Activated CD4-positive, alpha-beta T cell treated with anti-CD3 and anti-CD28 coated beads, Interleukin-2, amount 50 U/mL, for 4 hours (primary cell): ENCODE data around the gene UBA7.
"Not testable (repeated sequence)": the region's sequence is repeated elsewhere in the genome, so short reads cannot be mapped to it uniquely, and the experiment has no call there.

Experiments used
- DNase-seq, 2 experiments: peaks; one replicate each; pipeline ENCODE4 v3.0.0-alpha.2; 2020

The UBA7 gene

DNA sequence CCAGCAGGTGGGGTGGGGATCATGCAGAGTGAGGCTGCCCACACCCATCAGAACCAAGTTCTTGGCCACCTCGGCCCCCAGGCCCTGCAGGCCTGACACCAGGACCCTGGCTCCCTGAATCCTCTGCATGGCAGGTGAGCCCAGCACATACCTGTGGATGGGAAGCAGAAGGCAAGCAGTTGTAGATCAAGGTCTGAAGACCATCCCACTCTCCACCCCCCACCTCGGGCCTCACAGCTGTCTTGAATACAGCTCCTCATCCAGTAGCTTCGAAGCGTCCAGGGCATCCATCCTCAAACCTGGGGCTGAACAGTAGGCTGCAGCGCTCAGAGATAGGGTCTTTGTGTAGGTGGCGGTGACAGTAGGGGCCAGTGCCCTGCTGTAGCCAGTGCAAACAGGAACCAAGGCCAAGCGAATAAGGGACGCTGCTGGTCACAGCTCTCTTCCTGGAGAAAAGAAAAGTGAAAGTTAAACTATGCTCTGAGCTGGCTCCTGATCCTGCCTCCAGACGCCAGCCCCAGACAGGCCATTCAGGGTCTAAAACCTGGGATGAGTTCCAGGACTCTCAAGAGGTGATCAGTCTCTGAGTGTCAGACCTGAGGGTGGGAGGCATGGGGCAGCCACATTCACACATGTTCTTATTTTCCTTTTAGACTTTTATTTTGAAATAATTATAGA, at the start of gene UBA7:
UBA7 (minus strand) TSS at position 457 of the 678 bp plus-strand sequence; CDS start at position 291, 166 bp downstream.
- DNase-seq = no peak

DNA sequence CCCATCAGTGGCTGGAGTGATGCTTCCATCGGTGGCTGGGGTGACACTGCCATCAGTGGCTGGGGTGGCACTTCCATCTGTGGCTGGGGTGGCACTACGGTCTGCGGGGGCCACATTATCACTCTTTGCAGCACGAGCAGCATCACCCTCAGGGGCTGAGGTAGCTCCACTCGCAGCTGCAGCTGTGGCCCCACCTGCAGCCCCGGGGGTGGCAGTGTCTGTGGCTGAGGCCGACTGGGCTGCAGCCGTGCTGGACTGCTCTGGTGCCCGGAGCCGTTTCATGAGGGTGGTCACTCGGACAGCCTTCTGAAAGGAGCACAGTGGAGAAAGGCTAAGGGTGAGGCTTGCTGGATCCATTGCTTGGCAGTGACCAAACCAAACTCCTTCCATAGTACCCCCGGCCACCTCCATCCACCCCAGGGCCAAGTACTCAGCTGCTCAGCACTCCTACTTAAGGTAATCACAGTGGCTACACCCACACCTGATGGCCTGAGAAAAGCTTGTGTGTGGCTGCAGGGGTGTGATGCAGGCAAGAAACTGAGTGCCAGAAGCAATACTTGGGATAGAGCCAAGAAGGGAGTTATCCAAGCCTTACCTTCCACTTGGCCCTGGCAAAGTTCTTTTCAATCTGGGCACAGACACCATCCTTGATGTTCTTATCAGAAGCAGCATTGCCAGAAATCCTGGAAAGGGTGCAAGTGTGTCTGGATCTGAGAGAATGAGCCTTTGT, 46.0 kb upstream of the UBA7 start:
- DNase-seq = no peak

DNA sequence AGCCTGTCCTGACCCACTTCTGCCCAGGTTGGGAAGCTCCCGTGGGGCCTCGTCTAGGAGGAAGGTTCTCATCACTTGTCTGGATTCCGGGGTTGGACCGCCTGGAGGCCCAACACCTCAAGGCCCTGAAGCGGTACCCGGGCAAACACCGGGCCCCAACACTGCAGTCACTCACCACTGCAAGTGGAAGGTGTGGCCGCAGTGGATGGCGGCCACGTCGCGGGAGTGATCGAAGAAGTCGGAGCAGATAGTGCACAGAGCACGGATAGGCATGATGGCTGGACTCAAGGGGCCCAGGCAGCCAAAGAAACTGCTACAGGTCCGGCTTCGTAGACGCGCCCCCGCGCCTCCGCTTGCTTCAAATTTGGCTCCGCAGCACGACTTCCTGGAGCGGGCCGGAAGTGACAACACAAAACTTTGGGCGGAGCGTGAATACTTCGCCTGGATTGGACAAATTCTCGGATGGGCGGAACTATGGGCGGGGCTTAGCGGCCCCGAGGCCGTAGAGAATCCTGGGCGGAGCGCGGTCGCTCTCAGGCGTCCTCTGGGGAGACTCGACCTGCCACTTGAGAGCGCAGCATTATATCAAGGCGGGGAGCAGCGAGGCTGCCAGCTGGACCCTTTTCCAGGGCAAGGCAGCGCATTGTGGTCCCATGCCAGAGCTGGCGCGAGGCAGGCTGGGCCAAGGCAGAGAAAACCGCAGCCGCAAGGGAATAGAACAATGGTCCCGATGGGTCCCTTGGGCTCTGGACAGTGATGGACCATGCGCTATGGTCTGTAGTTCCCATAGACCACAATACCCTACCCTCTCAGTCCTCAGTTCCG, 42.6 kb upstream of the UBA7 start, which contains the start of gene TRAIP:
TRAIP (minus strand) TSS at position 384 of the 825 bp plus-strand sequence; CDS start at position 273, 111 bp downstream.
- DNase-seq = peak; percentile 91

- DNase-seq = no peak
Measured at GRCh38 chr3:49855662-49856061, 41.9 kb upstream of the UBA7 start.

- DNase-seq = no peak
Measured at GRCh38 chr3:49845694-49846093, 31.9 kb upstream of the UBA7 start.

DNA sequence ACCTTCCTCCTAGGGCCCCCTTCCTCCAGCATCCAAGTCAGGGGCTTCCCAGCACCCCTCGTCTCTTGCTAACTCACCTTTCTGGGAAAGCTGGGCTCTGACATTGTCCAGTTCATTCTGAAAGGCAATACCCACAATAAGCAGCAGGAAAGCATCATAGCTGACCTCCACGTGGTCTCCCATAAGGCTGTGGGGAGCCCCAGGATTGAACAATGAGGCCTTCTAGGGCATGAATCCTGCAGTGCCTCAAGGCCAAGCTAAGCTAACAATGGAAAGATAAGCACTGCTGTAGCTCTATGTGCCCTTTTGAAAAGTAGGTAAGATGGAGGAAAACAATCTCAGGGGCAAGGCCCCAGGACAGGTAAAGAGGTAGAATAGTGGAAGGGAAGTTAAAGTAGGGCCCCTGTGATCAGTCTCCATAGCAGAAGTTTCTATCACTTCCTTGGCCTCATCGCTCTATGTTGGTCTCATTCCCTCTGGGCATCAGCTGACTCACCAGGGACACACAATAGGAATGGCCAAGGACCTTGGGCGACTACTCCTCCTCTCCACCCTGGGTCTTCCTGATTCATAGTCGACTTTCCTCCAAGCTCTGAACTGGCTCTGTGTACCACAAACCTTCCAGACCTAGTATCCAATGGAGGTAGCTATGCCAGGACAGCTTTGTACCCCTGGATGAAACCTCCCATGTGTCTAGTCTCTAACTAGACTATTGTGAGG, 30.9 kb upstream of the UBA7 start:
- DNase-seq = no peak

- DNase-seq = no peak
Measured at GRCh38 chr3:49842843-49843517, 29.2 kb upstream of the UBA7 start.

DNA sequence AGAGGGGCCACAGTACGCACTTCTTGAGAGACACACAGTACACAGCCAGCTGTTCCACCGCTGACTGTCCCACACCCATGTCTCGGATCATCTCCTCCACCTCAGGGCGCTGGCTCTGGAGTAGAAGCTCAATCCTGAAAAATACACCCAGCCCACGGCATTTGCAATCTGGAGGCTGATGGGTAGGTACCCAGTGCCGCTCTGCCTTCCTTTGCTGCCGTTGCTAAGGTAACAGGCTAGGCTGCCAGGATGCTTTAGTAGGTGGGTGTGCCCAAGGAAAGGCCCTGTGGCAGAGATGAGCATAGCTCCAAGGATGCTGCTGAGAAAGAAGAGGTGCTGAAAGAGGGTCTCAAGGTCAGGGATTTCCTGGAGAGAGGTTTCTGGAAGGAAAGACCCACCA, 28.1 kb upstream of the UBA7 start:
- no peak for DNase-seq

DNA sequence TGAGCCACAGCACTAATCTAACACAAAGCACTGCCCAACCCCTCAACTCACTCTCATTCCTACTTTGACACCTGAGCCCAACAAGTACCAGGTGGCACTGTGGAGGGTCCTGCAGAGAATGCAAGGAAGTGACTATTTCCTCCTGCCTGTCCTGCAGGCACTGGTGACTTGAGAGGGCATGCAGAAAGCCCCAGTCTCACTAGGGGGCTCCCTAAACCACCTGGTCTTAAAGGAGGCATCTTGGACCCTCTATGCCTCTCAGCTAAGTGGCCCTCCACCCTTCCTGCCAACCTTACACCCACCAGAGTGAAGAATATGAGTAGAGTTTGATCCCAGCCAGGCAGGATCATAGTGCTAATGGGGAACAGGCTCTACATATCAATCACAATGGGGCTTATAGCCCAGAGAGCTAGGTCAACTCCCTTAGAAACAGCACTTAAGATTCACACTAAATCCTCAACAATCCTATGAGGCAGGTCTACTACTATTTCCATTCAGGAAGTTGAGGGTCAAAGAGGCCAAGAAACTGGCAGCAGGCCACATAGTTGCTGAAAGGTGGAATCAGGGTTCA, 27.5 kb upstream of the UBA7 start:
- no peak for DNase-seq

DNA sequence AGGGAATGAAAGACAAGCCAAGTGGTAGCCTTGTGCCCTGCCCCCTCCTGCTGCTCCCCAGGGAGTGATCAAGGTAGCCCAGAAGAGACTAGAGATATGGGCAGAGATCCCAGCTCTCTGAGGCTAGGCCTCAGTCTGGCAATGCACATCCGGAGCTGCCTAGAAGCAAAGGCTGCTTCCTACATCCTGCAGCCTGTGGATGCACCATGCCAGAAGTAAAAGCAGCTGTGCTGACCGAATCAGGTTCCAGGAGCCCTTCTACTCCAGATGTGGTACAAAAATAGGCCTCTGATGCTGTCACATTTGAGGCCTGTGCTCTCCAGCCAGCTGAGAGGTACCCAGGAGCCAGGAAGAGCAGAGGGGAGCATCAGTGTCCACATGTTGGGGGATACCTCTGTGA, 26.6 kb upstream of the UBA7 start:
- no peak for DNase-seq

DNA sequence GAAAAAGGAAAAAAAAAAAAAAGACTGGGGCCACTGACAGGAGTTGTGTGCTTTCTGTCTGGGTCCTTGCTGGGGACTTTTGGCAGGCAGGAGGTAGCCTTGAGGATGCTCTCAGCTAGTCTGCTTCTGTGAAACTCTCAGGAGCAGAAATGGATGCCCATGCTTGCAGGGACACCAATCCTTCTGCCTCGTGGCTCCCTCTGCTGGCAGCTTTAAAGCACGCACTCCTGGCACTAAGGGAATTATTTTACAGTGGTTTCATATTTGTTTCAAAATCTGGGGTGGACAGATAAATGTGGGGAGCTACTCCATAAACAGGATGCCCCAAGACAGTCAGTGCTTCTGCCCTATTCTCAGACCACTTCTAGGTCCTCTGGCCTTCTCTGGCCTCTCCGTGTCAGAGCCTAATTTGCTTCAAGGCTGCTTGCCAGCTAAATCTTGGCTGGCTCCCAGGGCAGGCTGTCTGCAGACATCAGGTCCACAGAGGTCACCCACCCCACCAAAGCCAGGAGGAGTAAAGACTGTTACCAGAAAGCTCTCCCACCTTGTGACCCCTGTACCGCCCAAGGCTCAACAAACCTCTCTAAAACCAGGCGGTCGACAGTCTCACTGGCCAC, 25.5 kb upstream of the UBA7 start:
- DNase-seq = peak; percentile 79 to 80

GRCh38 chr3:49831341-49831740, 17.6 kb upstream of the UBA7 start:
- DNase-seq = no peak

DNA sequence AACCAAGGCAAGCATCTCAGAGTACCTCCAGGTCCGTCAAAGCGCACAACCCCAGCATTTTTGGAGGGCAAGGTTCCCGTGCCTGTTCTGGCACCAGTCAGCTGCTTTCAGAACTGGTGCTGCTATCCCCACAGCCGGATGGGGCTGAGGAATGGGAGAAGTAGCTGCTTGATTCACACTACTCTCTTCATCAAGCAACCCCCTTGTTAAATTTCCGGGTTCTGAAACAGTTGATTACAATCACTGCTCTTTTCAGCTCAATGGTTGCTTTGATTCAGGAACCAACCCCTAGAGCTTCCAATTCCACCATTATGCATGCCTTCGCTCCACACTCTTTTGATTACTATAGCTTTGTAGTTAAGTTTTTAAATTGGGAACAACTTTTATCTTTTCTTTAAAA, 12.3 kb upstream of the UBA7 start:
- no peak for DNase-seq

GRCh38 chr3:49823131-49823530, 9.4 kb upstream of the UBA7 start:
- DNase-seq = not testable (repeated sequence)

DNA sequence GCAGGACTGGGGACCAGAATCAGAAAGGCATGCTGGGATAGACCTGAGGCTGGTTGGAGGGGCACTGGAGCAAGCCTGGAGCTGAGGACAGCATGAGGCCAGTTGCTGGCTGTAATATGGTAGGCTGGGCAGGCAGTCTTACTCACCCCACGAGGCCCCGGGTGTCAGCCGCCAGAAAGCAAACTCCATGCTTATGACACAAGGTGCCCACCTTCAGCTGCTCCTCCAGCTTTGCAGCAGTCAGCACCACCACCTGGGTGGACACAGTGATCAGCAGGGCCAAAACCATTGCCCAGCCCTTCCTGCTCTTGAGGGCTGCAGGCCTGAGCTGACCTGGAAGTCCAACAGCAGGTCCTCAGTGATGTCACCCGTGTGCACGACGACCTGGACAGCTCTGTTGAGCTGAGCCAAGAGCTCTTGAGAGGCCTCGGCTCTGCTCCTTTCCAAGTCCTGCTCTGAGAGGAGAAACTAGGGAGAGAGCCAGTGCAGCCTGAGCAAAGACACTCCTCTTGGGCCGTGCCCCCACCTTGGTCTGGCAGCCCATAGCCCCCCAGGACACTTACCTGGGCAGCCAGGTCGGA, 747 bp downstream of the UBA7 start:
- DNase-seq = no peak

DNA sequence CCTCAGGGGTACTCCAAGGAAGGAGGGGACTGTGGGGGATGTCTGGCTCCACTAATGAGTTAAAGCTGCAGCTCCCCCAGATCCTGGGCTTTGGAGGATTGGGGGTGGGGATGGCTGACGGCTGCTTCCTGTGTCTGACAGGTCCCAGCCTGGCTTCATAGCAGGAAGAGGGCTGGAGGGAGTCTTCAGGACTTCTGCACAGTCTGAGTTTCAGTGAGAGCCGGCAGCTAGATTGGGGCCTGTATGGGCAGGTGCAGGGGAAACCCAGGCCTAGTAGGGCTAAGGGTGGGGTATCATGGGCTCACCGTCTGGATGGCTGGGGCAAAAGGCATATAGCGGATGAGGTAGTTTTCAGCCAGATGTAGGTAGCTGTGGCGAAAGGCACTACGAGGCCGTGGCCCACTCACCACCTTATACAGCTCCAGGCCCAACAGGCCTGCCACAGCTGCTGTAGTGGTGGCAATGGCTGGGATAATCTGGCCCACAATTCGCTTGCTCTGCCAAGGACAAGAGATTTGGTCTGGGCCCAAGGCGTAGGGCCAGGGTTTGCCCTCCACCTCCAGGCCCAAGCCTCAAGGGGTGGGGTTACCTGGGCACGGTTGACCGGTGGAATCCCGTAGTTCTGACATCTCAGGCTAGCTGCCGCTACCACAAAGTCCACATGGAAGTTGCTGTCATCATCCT, 6.2 kb downstream of the UBA7 start:
- DNase-seq = no peak

- DNase-seq = no peak
Measured at GRCh38 chr3:49806850-49807249, 6.9 kb downstream of the UBA7 start.

GRCh38 chr3:49805897-49806701, 7.7 kb downstream of the UBA7 start:
- no peak for DNase-seq

- no peak for DNase-seq
Measured at GRCh38 chr3:49805367-49805782, 8.4 kb downstream of the UBA7 start.
